NCI-H2171 treated with DMSO at 0.1 percent for 48 hours (cell line): ENCODE data around the gene SETD5.

Source experiments
- DNase-seq: peaks from one replicate; lab custom pipeline; 2025; lab: John Stamatoyannopoulos, UW

The SETD5 gene

DNA sequence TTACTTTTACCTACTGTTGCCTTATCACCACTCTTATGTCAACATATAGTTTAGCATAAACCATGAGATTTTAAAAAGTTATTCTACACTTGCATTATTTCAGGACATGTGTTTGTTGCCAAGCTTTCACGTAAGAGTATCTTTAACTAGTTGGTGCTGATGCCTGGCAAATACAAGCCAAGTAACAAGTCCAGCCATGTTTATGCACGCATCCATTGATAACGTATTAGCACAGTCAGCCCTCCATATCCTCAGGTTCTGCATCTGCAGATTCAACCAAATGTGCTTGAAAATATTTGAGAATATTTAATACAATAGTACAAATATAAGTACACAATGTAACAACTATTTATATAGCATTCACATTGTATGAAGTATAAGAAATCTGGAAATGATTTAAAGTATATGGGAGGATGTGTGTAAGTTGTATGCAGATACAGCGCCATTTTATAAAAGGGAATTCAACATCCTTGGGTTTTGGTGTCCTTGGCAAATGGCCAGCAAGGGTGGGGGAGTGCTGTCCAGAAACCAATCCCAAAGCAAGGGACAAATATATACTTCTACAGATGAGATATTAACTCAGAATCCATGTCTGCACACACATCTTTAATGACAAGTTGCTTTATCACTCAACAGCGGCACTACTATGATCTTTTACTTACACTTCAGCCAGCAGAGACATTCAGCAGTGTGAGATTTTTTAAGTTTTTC, 8.7 kb upstream of the SETD5 start:
- DNase-seq: no peak

DNA sequence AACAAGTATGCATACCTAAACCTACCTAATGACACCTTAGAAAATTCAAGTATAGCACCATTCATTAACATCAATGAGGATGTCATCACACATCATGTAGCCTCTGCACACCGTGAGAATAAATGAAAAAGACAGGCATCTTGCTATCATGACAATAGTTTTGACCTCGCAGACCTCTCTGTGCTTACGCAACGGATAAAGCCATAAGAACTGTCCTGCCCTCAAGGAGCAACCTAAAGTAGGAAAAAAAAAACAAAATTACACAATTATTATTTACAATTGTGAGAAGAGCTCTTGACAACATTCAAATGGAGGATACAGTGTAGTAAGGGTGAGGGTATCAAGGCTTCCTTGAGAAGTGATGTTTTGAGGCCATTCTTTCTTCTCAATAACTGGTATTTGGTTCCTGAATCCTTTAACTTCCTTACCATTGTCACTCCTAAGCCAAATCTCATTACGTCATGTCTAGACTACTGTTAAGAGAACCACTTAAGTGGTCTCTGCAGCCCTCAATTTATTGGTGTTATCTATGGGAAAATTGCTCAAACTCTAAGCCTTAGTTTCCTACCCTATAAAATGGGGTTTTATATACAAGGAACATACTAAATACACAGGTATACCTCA, 7.0 kb upstream of the SETD5 start:
- DNase-seq: no peak

DNA sequence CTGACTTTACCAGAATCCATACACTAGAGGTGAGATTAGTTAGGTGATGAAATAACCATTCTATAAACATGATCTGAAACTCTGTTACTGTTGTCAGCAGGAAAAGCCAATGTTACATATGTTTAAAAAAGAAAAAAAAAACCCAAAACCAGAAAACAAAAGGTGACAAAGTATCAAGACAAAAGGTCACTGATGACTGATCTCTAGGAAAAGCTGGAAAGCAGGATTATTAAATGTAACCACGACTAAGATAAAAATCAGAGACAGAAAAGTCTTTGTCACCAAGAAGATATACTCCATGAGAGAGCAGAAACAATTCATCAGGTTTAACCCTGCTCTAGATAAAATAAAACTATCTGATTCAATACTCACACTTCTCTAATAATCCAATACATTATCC, 5.4 kb upstream of the SETD5 start:
- DNase-seq: no peak

- DNase-seq: no peak
Measured at GRCh38 chr3:9395570-9396300, 1.7 kb upstream of the SETD5 start.

GRCh38 chr3:9396301-9396631, 1.1 kb upstream of the SETD5 start:
- peak; percentile 86 for DNase-seq

- DNase-seq: peak; percentile 94
Measured at GRCh38 chr3:9396632-9397331, 633 bp upstream of the SETD5 start.

DNA sequence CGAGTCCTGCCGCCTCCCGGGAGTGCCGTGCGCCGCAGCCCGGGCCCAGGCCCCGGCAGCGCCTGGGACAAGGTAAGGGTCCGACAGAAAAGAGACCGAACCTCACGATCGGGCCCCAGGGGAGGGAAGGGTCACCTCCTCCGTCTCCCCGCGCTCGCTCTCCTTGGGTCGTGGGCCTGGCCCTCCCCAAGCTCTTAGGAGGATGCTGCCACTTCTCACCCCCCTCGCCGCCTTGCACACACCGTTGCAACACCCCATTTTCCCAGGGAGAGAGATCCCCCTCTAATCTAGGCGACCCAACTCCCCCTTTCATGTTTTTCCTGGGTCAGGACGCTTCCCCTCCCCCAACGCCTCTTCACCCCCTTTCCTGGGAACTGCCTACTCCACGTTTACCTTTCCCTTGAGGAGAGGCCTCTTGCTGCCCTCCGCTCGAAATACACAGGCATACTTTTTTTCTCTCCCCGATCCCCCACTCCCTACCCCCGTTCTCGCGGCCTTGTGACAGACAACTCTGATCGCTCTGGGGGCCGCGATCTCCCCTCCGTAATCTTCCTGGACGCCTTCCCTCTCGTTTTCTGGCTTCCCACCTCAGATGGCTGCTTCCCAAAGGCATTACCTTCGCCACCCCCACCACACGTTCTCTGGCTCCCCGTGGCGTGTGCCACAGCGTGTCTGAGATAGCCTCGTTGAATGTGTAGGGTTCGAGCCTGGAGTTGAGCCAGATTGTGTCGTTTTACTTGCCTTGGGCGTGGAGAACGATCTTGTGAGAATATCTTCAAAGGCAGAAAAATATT, 688 bp downstream of the SETD5 start:
- peak; percentile 38 for DNase-seq

GRCh38 chr3:9398700-9399336, 1.4 kb downstream of the SETD5 start:
- DNase-seq: peak; percentile 36

DNA sequence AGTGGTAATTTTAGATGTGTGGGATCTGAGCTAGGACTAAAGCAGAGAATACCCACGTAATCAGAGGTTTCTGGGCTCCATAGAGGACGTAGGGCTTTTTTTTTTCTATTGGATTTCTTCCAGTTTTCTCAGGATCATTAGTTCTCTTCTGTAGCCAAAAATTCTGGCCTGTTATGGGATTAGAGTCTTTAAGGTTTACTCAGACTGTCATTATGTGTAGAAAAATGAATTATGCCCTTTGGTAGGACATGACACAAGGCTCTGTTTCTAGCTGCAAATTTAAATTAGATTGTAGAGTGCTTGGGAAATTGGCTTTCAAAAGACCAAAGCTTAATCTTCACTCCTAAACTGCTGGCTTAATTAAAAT, 1.9 kb downstream of the SETD5 start:
- no peak for DNase-seq

DNA sequence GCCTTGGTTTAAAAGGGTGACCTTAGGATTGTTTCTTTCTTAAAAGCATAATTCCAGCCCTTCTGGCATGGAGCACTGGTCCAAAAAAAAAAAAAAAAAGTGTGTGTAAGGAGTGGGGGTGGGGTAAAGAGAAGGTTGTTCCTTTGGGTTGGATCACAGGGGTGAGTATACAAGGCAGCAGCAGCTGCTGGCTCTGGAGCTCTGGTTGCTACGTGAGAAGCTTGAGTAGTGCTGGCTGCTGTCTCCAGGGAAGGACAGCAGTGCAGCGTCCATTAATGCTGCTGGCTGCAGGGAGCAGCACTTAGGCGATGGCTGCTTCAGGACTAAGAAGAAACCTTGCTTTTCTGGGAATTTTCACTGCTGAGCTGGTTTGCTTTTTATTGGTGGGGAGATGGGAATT, 2.3 kb downstream of the SETD5 start:
- DNase-seq: peak; percentile 87

DNA sequence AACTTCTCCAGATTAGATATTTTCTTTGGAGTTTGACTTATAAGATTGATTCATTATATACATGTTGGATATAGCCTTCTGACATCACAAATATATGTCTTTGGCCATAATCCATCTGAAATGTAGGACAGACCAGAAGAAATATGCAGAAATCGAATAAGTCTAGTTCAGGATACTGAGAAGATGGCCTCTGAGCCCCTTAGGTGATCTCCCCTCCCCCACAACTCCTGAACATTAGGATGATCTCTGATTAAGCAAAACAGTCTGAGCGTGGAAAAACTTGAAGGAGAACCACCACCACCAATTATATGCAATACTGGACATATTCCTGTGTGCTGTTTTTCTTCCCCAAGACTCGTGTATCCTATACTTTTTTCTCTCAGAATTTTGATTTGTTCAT, 3.2 kb downstream of the SETD5 start:
- no peak for DNase-seq

- no peak for DNase-seq
Measured at GRCh38 chr3:9401986-9402385, 4.6 kb downstream of the SETD5 start.

DNA sequence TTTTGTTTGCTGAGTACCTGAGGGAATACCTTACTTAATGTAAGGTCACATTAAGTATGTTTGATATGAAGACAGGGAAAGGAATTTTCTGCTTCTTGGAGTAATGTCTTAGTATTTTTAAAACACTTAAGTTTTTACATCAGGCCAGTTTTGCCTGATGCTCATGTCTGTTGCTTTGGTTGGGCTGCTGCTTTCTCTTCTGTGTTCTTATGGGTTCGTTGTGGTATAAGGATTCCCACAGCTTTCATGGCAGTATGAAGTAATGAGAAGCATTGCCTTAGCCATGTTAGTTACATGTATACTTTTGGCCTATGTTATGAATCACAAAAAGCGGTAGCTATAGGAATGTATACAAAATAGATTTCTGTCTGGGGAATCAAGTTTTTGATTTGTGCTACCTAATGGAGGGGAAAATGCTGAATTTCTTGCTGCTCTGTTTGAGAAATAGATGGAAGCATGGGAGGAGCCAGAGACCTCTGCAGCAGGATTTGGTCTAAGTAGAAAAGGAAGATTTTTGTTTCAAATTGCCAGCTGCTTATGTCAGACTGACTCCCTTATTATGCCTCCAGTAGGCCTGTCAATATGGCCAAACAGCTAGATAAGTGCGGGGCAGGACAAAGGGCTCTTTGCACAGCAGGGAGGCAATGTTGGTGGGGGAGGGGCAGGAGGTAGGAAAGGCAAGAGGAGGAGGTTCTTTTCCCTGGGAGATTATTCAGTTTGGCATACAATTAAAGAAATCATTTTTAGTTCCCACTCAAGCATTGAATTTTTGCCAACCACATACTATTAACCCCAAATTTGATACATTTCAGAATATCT, 5.2 kb downstream of the SETD5 start:
- peak; percentile 25 for DNase-seq

- no peak for DNase-seq
Measured at GRCh38 chr3:9403463-9403862, 6.0 kb downstream of the SETD5 start.

- DNase-seq: peak; percentile 16
Measured at GRCh38 chr3:9404680-9405079, 7.3 kb downstream of the SETD5 start.

GRCh38 chr3:9405756-9406155, 8.3 kb downstream of the SETD5 start:
- DNase-seq: no peak

- no peak for DNase-seq
Measured at GRCh38 chr3:9406856-9407626, 9.6 kb downstream of the SETD5 start.

DNA sequence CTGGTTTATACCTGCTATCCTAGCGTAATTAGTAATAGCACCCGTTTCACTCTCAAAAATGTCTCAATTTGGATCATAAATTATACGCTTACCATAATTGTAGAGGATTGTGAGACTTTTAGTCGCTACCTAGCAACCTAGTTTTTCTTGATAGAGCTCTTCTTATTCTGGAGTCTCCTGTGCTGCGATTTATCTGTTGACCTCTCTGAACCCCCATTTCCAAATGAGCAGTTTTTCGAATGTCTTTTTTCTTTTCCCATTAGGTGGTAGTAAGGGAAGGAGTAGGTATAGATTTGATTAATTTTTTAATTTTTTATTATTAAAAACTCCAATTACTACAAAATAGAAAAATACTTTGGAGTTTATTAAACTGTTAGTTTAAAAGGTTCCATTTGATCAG, 10.6 kb downstream of the SETD5 start:
- no peak for DNase-seq

DNA sequence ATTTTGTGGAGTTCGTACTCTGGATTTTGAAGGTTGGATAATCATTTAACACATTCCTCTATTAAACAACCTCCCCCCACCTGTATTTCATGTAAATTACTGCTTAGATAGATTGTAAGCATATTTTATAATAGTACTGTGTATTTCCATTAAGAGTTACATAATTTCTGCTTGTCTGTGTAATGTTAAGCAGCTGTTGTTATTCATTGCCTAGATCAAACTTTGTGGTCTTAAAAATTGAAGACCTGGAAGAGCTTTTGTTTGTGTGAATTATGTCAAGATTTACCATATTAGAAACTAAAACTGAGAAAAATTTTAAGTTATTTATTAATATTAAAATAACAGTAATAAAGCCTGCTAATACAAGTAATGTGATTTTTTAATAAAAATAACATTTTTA, 11.1 kb downstream of the SETD5 start:
- DNase-seq: no peak
